HEK293 (cell line): ENCODE data around the gene DNMT3L.

ENCODE experiments used
- CTCF ChIA-PET: fragments of 350-600 bp; formaldehyde crosslinking; extraction: SDS; loops from one replicate; lab custom pipeline; 2021; ENCODE audit warnings: antibody characterized with exemption; lab: Yijun Ruan, JAX
- POLR2A ChIA-PET: fragments of 300-600 bp; formaldehyde crosslinking; extraction: SDS; loops from one replicate; lab custom pipeline; 2020; ENCODE audit warnings: antibody characterized with exemption, inconsistent platforms; lab: Yijun Ruan, JAX
- H3K27ac ChIP-seq: fragments of 200-500 bp; sonication (Bioruptor generic); 2 replicates; pipeline ENCODE4 v1.5.1; 2014; ENCODE audit warnings: low read depth, low read length, control low read depth, inconsistent platforms; ENCODE audit errors: extremely low read depth
- H3K36me3 ChIP-seq, 2 experiments: fragments of 200-500 bp in 1 of 2; sonication (Bioruptor generic) in 1 of 2; 1 replicate in 1 of 2; 2 replicates in 1 of 2; pipeline ENCODE4 v1.5.1; 2014 to 2017; ENCODE audit warnings: inconsistent platforms in 2 of 2, low read length in 2 of 2; ENCODE audit not compliant: control insufficient read depth in 2 of 2, insufficient read depth in 1 of 2
- H3K4me1 ChIP-seq: fragments of 200-500 bp; sonication (Bioruptor generic); 2 replicates; pipeline ENCODE4 v1.5.1; 2014; ENCODE audit warnings: mild to moderate bottlenecking, low read length, inconsistent platforms; ENCODE audit not compliant: control insufficient read depth, insufficient read depth
- H3K4me3 ChIP-seq: 2 replicates; pipeline ENCODE4 v1.5.1; 2011; ENCODE audit warnings: low read depth, mild to moderate bottlenecking, control low read depth, low read length, moderate library complexity
- H3K9me3 ChIP-seq: fragments of 200-500 bp; sonication (Bioruptor generic); 2 replicates; pipeline ENCODE4 v1.5.1; 2014; ENCODE audit warnings: low read depth, low read length, inconsistent platforms; ENCODE audit not compliant: control insufficient read depth, insufficient read depth
- BCL11A ChIP-seq: fragments of 450-650 bp; formaldehyde crosslinking; IDR thresholded peaks from 2 replicates; pipeline ENCODE4 v1.5.1; 2016; ENCODE audit warnings: low read depth, missing biosample characterization, missing genetic modification characterization
- GLIS2 ChIP-seq: fragments of 450-650 bp; formaldehyde crosslinking; IDR thresholded peaks from 2 replicates; pipeline ENCODE4 v1.5.1; 2016; ENCODE audit warnings: missing biosample characterization, missing genetic modification characterization
- HOXA7 ChIP-seq: sonication (generic); formaldehyde crosslinking; IDR thresholded peaks from 2 replicates; pipeline ENCODE4 v1.8.1; 2022; ENCODE audit warnings: missing genetic modification reagents, borderline replicate concordance
- TRIM28 ChIP-seq: IDR thresholded peaks from 2 replicates; pipeline ENCODE4 v1.6.1; 2011; ENCODE audit warnings: low read length, control low read depth, borderline replicate concordance
- ZBTB7A ChIP-seq: fragments of 450-650 bp; formaldehyde crosslinking; IDR thresholded peaks from 2 replicates; pipeline ENCODE4 v1.5.1; 2016; ENCODE audit warnings: low read depth, missing biosample characterization, missing genetic modification characterization
- ZBTB8A ChIP-seq: fragments of 450-650 bp; formaldehyde crosslinking; IDR thresholded peaks from 2 replicates; pipeline ENCODE4 v1.5.1; 2016; ENCODE audit warnings: missing biosample characterization, missing genetic modification characterization
- ZNF221 ChIP-seq: fragments of 450-650 bp; formaldehyde crosslinking; IDR thresholded peaks from 2 replicates; pipeline ENCODE4 v1.5.1; 2017; ENCODE audit warnings: missing biosample characterization, missing genetic modification characterization, borderline replicate concordance
- ZNF311 ChIP-seq: fragments of 450-650 bp; formaldehyde crosslinking; IDR thresholded peaks from 2 replicates; pipeline ENCODE4 v1.5.1; 2017; ENCODE audit warnings: missing biosample characterization, missing genetic modification characterization, borderline replicate concordance
- ZNF433 ChIP-seq: fragments of 450-650 bp; formaldehyde crosslinking; IDR thresholded peaks from 2 replicates; pipeline ENCODE4 v1.5.1; 2016; ENCODE audit warnings: missing biosample characterization, missing genetic modification characterization, low read depth
- ZNF658 ChIP-seq: fragments of 450-650 bp; formaldehyde crosslinking; IDR thresholded peaks from 2 replicates; pipeline ENCODE4; 2016; ENCODE audit warnings: missing biosample characterization, missing genetic modification characterization
- ZNF707 ChIP-seq: fragments of 450-650 bp; formaldehyde crosslinking; IDR thresholded peaks from 2 replicates; pipeline ENCODE4 v1.5.1; 2016; ENCODE audit warnings: missing biosample characterization, missing genetic modification characterization
- ZNF76 ChIP-seq: fragments of 450-650 bp; formaldehyde crosslinking; IDR thresholded peaks from 2 replicates; pipeline ENCODE4; 2016; ENCODE audit warnings: low read depth, missing biosample characterization, missing genetic modification characterization, borderline replicate concordance
- TF ChIP-seq, protein P1 (sequence below): fragments of 450-650 bp; formaldehyde crosslinking; IDR thresholded peaks from 2 replicates; pipeline ENCODE4 v1.5.1; 2016; ENCODE audit warnings: missing biosample characterization, missing genetic modification characterization
- TF ChIP-seq, protein P2 (sequence below): fragments of 450-650 bp; formaldehyde crosslinking; IDR thresholded peaks from 2 replicates; pipeline ENCODE4 v1.5.1; 2017; ENCODE audit warnings: missing biosample characterization, missing genetic modification characterization
- TF ChIP-seq, protein P3 (sequence below): fragments of 450-650 bp; formaldehyde crosslinking; IDR thresholded peaks from 2 replicates; pipeline ENCODE4 v1.5.1; 2016; ENCODE audit warnings: missing biosample characterization, missing genetic modification characterization
- TF ChIP-seq, protein P4 (sequence below): fragments of 450-650 bp; formaldehyde crosslinking; IDR thresholded peaks from 2 replicates; pipeline ENCODE4 v1.5.1; 2016; ENCODE audit warnings: missing biosample characterization, missing genetic modification characterization
- TF ChIP-seq, protein P5 (sequence below): fragments of 450-650 bp; formaldehyde crosslinking; IDR thresholded peaks from 2 replicates; pipeline ENCODE4 v1.5.1; 2016; ENCODE audit warnings: missing biosample characterization, missing genetic modification characterization
- TF ChIP-seq, protein P6 (sequence below): fragments of 450-650 bp; formaldehyde crosslinking; conservative IDR thresholded peaks from 2 replicates; pipeline ENCODE4 v1.5.1; 2016; ENCODE audit warnings: low read depth, missing biosample characterization, missing genetic modification characterization
- TF ChIP-seq, protein P7 (sequence below): fragments of 450-650 bp; formaldehyde crosslinking; IDR thresholded peaks from 2 replicates; pipeline ENCODE4 v1.5.1; 2016; ENCODE audit warnings: missing biosample characterization, missing genetic modification characterization

The DNMT3L gene

DNA sequence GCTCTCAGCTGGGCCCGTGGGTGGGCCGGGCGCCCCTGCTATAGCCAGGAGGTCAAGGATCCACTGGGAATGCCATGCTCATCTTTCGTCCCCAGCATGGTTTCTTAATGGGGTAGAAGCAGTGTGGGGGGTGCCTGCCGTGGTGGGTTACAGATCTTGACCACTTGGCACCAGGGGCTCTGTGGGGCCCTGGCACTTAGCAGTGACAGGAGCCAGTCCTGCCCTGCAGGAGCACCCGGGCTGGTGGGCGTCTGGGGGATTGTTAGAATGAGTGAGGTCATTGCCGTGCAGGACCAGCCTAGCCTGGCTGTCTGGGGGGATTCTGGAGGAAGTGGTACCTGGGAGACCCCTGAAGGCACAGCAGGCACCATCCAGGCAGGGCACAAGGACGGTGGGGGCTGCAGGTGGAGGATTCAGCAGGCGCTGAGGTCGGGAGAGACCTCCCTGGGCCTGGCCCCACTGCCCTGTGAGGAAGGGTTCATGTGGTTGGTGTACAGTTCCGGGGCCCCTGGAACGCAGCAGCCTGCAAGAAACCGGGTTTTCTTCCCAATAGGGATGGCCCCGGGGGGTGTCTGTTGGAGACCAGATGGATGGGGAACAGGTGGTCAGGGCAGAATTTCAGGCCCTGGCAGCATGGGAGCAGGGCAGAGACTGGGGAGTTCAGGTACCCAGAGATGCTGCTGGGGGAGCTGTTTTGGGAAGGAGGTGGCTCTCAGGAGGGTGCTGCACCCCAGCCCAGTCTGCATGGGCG lies 28.8 kb upstream of the DNMT3L start (continued):
- TF ChIP-seq HOXA7 (CRISPR knock-in tag): no peak
- TF ChIP-seq ZBTB8A (tag by site-specific recombination): no peak

DNA sequence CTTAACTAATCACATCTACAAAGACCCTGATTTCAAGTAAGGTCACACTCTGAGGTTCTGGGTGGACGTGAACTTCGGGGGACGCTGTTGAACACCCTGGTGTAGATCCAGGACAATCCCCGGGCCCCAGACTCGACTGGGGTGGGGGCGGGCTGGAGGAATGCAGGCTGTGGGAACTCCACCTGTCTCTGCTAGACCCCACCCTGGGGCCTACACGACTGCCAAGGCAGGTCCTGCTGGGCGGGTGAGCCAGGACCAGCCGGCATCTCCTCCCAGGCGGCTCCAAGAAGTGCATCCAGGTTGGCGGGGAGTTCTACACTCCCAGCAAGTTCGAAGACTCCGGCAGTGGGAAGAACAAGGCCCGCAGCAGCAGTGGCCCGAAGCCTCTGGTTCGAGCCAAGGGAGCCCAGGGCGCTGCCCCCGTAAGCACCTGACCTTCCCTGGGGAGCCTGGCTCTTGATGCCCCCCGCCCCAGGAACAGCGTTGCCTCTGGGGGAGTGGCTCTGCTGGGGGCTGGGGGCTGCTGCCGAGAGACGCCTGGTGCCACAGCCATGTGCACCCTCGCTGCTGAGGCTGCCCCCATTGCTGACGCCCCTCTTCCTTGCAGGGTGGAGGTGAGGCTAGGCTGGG lies 27.8 kb upstream of the DNMT3L start:
- H3K27ac ChIP-seq: no peak overlapping the region
- no peak overlapping the region for H3K4me3 ChIP-seq
- no peaks in the 10 kb centered on the region for H3K9me3 ChIP-seq
- CTCF ChIA-PET: no interaction called here
- H3K36me3 ChIP-seq: no peaks in the 10 kb centered on the region
- no peaks in the 10 kb centered on the region for H3K4me1 ChIP-seq
- POLR2A ChIA-PET: no interaction called here
- TF ChIP-seq ZNF658 (tag by site-specific recombination): no peak
- TF ChIP-seq, protein P1, sequence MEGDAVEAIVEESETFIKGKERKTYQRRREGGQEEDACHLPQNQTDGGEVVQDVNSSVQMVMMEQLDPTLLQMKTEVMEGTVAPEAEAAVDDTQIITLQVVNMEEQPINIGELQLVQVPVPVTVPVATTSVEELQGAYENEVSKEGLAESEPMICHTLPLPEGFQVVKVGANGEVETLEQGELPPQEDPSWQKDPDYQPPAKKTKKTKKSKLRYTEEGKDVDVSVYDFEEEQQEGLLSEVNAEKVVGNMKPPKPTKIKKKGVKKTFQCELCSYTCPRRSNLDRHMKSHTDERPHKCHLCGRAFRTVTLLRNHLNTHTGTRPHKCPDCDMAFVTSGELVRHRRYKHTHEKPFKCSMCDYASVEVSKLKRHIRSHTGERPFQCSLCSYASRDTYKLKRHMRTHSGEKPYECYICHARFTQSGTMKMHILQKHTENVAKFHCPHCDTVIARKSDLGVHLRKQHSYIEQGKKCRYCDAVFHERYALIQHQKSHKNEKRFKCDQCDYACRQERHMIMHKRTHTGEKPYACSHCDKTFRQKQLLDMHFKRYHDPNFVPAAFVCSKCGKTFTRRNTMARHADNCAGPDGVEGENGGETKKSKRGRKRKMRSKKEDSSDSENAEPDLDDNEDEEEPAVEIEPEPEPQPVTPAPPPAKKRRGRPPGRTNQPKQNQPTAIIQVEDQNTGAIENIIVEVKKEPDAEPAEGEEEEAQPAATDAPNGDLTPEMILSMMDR: no peak
- TF ChIP-seq BCL11A (tag by site-specific recombination): no peak
- TF ChIP-seq, protein P2, sequence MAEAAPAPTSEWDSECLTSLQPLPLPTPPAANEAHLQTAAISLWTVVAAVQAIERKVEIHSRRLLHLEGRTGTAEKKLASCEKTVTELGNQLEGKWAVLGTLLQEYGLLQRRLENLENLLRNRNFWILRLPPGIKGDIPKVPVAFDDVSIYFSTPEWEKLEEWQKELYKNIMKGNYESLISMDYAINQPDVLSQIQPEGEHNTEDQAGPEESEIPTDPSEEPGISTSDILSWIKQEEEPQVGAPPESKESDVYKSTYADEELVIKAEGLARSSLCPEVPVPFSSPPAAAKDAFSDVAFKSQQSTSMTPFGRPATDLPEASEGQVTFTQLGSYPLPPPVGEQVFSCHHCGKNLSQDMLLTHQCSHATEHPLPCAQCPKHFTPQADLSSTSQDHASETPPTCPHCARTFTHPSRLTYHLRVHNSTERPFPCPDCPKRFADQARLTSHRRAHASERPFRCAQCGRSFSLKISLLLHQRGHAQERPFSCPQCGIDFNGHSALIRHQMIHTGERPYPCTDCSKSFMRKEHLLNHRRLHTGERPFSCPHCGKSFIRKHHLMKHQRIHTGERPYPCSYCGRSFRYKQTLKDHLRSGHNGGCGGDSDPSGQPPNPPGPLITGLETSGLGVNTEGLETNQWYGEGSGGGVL (tag by site-specific recombination): no peak
- TF ChIP-seq ZNF433: no peak
- TF ChIP-seq TRIM28: no peak
- TF ChIP-seq ZNF311 (tag by site-specific recombination): no peak
- TF ChIP-seq, protein P3, sequence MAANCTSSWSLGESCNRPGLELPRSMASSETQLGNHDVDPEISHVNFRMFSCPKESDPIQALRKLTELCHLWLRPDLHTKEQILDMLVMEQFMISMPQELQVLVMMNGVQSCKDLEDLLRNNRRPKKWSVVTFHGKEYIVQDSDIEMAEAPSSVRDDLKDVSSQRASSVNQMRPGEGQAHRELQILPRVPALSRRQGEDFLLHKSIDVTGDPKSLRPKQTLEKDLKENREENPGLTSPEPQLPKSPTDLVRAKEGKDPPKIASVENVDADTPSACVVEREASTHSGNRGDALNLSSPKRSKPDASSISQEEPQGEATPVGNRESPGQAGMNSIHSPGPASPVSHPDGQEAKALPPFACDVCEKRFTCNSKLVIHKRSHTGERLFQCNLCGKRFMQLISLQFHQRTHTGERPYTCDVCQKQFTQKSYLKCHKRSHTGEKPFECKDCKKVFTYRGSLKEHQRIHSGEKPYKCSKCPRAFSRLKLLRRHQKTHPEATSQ (tag by site-specific recombination): no peak
- TF ChIP-seq ZNF221 (tag by site-specific recombination): no peak
- TF ChIP-seq ZBTB7A (tag by site-specific recombination): no peak
- no peak for TF ChIP-seq ZNF707 (tag by site-specific recombination)
- TF ChIP-seq GLIS2 (tag by site-specific recombination): no peak; the same call in 1 of the 2 replicates
- TF ChIP-seq, protein P4, sequence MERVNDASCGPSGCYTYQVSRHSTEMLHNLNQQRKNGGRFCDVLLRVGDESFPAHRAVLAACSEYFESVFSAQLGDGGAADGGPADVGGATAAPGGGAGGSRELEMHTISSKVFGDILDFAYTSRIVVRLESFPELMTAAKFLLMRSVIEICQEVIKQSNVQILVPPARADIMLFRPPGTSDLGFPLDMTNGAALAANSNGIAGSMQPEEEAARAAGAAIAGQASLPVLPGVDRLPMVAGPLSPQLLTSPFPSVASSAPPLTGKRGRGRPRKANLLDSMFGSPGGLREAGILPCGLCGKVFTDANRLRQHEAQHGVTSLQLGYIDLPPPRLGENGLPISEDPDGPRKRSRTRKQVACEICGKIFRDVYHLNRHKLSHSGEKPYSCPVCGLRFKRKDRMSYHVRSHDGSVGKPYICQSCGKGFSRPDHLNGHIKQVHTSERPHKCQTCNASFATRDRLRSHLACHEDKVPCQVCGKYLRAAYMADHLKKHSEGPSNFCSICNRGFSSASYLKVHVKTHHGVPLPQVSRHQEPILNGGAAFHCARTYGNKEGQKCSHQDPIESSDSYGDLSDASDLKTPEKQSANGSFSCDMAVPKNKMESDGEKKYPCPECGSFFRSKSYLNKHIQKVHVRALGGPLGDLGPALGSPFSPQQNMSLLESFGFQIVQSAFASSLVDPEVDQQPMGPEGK (tag by site-specific recombination): peak; percentile 38; the same call in 1 of the 2 replicates
- TF ChIP-seq, protein P5, sequence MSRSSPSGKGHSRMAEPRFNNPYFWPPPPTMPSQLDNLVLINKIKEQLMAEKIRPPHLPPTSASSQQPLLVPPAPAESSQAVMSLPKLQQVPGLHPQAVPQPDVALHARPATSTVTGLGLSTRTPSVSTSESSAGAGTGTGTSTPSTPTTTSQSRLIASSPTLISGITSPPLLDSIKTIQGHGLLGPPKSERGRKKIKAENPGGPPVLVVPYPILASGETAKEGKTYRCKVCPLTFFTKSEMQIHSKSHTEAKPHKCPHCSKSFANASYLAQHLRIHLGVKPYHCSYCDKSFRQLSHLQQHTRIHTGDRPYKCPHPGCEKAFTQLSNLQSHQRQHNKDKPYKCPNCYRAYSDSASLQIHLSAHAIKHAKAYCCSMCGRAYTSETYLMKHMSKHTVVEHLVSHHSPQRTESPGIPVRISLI (tag by site-specific recombination): no peak
- TF ChIP-seq, protein P6, sequence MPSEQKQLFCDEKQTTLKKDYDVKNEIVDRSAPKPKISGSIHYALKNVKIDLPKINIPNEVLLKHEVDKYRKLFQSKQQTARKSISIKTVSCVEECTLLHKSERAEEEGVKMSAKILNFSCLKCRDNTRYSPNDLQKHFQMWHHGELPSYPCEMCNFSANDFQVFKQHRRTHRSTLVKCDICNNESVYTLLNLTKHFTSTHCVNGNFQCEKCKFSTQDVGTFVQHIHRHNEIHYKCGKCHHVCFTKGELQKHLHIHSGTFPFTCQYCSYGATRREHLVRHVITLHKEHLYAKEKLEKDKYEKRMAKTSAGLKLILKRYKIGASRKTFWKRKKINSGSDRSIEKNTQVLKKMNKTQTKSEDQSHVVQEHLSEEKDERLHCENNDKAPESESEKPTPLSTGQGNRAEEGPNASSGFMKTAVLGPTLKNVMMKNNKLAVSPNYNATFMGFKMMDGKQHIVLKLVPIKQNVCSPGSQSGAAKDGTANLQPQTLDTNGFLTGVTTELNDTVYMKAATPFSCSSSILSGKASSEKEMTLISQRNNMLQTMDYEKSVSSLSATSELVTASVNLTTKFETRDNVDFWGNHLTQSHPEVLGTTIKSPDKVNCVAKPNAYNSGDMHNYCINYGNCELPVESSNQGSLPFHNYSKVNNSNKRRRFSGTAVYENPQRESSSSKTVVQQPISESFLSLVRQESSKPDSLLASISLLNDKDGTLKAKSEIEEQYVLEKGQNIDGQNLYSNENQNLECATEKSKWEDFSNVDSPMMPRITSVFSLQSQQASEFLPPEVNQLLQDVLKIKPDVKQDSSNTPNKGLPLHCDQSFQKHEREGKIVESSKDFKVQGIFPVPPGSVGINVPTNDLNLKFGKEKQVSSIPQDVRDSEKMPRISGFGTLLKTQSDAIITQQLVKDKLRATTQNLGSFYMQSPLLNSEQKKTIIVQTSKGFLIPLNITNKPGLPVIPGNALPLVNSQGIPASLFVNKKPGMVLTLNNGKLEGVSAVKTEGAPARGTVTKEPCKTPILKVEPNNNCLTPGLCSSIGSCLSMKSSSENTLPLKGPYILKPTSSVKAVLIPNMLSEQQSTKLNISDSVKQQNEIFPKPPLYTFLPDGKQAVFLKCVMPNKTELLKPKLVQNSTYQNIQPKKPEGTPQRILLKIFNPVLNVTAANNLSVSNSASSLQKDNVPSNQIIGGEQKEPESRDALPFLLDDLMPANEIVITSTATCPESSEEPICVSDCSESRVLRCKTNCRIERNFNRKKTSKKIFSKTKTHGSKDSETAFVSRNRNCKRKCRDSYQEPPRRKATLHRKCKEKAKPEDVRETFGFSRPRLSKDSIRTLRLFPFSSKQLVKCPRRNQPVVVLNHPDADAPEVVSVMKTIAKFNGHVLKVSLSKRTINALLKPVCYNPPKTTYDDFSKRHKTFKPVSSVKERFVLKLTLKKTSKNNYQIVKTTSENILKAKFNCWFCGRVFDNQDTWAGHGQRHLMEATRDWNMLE (tag by site-specific recombination): no peak
- TF ChIP-seq, protein P7, sequence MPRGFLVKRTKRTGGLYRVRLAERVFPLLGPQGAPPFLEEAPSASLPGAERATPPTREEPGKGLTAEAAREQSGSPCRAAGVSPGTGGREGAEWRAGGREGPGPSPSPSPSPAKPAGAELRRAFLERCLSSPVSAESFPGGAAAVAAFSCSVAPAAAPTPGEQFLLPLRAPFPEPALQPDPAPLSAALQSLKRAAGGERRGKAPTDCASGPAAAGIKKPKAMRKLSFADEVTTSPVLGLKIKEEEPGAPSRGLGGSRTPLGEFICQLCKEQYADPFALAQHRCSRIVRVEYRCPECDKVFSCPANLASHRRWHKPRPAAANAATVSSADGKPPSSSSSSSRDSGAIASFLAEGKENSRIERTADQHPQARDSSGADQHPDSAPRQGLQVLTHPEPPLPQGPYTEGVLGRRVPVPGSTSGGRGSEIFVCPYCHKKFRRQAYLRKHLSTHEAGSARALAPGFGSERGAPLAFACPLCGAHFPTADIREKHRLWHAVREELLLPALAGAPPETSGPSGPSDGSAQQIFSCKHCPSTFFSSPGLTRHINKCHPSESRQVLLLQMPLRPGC (tag by site-specific recombination): no peak
- no peak for TF ChIP-seq ZNF76 (tag by site-specific recombination)
